PFSK-1 (cell line): ENCODE results near the gene MAFG.

Source experiments
- POLR2AphosphoS5 ChIP-seq: IDR thresholded peaks from 2 replicates; pipeline ENCODE4 v1.6.1; 2012; ENCODE audit warnings: low read depth, mild to moderate bottlenecking, control low read depth, low read length, moderate library complexity
- SIN3A ChIP-seq: IDR thresholded peaks from 2 replicates; pipeline ENCODE4 v1.6.1; 2012; ENCODE audit warnings: mild to moderate bottlenecking, low read length, moderate library complexity, borderline replicate concordance; ENCODE audit not compliant: insufficient read depth
- TAF1 ChIP-seq: IDR thresholded peaks from 2 replicates; pipeline ENCODE4 v1.6.1; 2012; ENCODE audit warnings: low read length, control low read depth, borderline replicate concordance; ENCODE audit not compliant: insufficient read depth
- TF ChIP-seq, protein P1 (sequence below), 2 experiments: IDR thresholded peaks; 2 replicates each; pipeline versions ENCODE4 v1.6.1 to v1.8.0; 2011 to 2012; ENCODE audit warnings: low read depth in 2 of 2, low read length in 2 of 2, control low read depth in 1 of 2, inconsistent platforms in 1 of 2, mild to moderate bottlenecking in 1 of 2, moderate library complexity in 1 of 2; ENCODE audit not compliant: insufficient read depth in 1 of 2

DNA sequence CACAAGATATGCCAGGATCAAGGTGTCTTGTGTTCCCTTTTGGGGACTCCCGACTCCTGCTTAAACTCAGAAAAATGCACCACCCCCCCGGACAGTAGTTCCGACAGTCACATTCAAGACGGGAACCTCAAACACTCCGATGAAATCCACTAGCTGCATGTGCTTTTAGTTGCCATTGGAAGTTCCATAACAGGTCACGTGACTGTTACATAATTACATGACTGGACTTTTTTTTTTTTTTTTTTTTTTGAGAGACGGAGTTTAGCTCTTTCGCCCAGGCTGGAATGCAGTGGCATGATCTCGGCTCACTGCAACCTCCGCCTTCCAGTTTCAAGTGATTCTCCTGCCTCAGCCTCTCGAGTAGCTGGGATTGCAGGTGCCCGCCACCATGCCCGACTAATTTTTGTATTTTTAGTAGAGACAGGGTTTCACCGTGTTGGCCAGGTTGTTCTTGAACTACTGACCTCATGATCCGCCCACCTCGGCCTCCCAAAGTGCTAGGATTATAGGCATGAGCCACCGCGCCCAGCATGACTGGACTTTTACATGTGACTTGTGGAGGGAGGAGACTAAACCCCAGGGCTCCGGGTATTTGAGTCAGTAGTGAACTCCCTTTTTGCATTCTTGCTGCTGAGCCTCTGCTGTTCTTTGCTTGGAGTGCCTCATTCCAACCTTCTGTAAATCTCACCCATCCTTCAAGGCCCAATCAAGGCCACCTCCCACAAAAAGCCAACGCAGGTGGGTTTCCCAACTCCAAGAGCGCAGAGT, 11.1 kb downstream of the MAFG start:
- TF ChIP-seq SIN3A: no peak
- TF ChIP-seq POLR2AphosphoS5: no peak
- TF ChIP-seq, protein P1, sequence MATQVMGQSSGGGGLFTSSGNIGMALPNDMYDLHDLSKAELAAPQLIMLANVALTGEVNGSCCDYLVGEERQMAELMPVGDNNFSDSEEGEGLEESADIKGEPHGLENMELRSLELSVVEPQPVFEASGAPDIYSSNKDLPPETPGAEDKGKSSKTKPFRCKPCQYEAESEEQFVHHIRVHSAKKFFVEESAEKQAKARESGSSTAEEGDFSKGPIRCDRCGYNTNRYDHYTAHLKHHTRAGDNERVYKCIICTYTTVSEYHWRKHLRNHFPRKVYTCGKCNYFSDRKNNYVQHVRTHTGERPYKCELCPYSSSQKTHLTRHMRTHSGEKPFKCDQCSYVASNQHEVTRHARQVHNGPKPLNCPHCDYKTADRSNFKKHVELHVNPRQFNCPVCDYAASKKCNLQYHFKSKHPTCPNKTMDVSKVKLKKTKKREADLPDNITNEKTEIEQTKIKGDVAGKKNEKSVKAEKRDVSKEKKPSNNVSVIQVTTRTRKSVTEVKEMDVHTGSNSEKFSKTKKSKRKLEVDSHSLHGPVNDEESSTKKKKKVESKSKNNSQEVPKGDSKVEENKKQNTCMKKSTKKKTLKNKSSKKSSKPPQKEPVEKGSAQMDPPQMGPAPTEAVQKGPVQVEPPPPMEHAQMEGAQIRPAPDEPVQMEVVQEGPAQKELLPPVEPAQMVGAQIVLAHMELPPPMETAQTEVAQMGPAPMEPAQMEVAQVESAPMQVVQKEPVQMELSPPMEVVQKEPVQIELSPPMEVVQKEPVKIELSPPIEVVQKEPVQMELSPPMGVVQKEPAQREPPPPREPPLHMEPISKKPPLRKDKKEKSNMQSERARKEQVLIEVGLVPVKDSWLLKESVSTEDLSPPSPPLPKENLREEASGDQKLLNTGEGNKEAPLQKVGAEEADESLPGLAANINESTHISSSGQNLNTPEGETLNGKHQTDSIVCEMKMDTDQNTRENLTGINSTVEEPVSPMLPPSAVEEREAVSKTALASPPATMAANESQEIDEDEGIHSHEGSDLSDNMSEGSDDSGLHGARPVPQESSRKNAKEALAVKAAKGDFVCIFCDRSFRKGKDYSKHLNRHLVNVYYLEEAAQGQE (IDR thresholded peaks at IDR 0.05; ENCODE audit: insufficient read depth in 1 of 2, low read depth in 2 of 2, low read length in 2 of 2): no peak
- no peak for TF ChIP-seq TAF1
